ENCODE data around the gene RAI14.

Gene RAI14

GRCh38 chr5:34656700-34657273 is 659 bp downstream of the RAI14 start:
- no peak for TF ChIP-seq CTCF (conservative IDR thresholded peaks at IDR 0.05)
- H3K27ac ChIP-seq = peak overlapping the region; percentile 95

GRCh38 chr5:34657274-34657921 is 1.3 kb downstream of the RAI14 start:
- peak overlapping the region; percentile 95 for H3K27ac ChIP-seq

GRCh38 chr5:34657988-34658387 is 1.9 kb downstream of the RAI14 start:
- TF ChIP-seq CTCF (conservative IDR thresholded peaks at IDR 0.05) = peak; percentile 14
- peak overlapping the region; percentile 95 for H3K27ac ChIP-seq

More at GRCh38 chr5:34657274-34657921, 1.3 kb downstream of the RAI14 start:
- no peak for TF ChIP-seq CTCF (conservative IDR thresholded peaks at IDR 0.05)

- no peak overlapping the region for H3K27ac ChIP-seq
- no peak for TF ChIP-seq CTCF (conservative IDR thresholded peaks at IDR 0.05)
Measured at GRCh38 chr5:34659168-34659567, 3.0 kb downstream of the RAI14 start.

- TF ChIP-seq CTCF (conservative IDR thresholded peaks at IDR 0.05) = no peak
- H3K27ac ChIP-seq = no peak overlapping the region
Measured at GRCh38 chr5:34660444-34660843, 4.3 kb downstream of the RAI14 start.

- no peak for TF ChIP-seq CTCF (conservative IDR thresholded peaks at IDR 0.05)
- no peak overlapping the region for H3K27ac ChIP-seq
Measured at GRCh38 chr5:34663771-34664496, 7.8 kb downstream of the RAI14 start.

- TF ChIP-seq CTCF (conservative IDR thresholded peaks at IDR 0.05) = no peak
- H3K27ac ChIP-seq = no peak overlapping the region
Measured at GRCh38 chr5:34666392-34667080, 10.4 kb downstream of the RAI14 start.

Measured in VCaP (cell line).